HCT116 (cell line): ENCODE measurements around the gene ARFGAP1. TPM values are rescaled to one million over a fixed set of nuclear protein-coding genes. Genes with fewer than 3 reads are reported as not detected.

Experiments used
- ATAC-seq: fragments of 200-7000 bp; cut with Tn5 transposase; 2 replicates; pipeline ENCODE4 v1.9.1; 2020; ENCODE audit warnings: mild to moderate bottlenecking, moderate library complexity
- BruUV-seq: library from RNA; stranded (reverse); fragments of 400-500 nt; replicated peaks from 2 replicates; lab custom pipeline; 2021; lab: Mats Ljungman, UMichigan
- CTCF ChIA-PET: fragments of 300-600 bp; sonication (Branson Sonifier 250); formaldehyde crosslinking; loops from one replicate; lab custom pipeline; 2021; ENCODE audit warnings: antibody characterized with exemption; lab: Charles Lee
- POLR2A ChIA-PET: fragments of 300-600, 350-600 bp; sonication (Branson Sonifier 250); formaldehyde crosslinking; loops from one replicate; lab custom pipeline; 2021; ENCODE audit warnings: antibody characterized with exemption; lab: Charles Lee
- RAD21 ChIA-PET, 2 experiments: fragments of 300-600 bp; sonication (Branson Sonifier 250); formaldehyde crosslinking; loops; one replicate each; lab custom pipeline; 2023; ENCODE audit warnings: low total read pairs in 2 of 2; ENCODE audit not compliant: uncharacterized antibody in 2 of 2, unreplicated experiment in 2 of 2, low non-redundant PET in 1 of 2; lab: Charles Lee
- DNase-seq: peaks from one replicate; pipeline ENCODE4 v3.0.0-alpha.2; 2010; ENCODE audit warnings: low read depth, low spot score
- H2AFZ ChIP-seq: fragments of 200-600 bp; shearing (Covaris generic), sonication (generic); 2 replicates; pipeline ENCODE4 v1.6.1; 2017; ENCODE audit warnings: low read depth, mixed run types, mixed read lengths, antibody characterized with exemption, low read length; ENCODE audit not compliant: poor library complexity, severe bottlenecking
- H3K27ac ChIP-seq: 2 replicates; pipeline ENCODE4 v1.5.1; 2012; ENCODE audit warnings: low read depth, low read length
- H3K27me3 ChIP-seq: fragments of 200-600 bp; sonication (generic); 2 replicates; pipeline ENCODE4 v1.6.1; 2016; ENCODE audit warnings: mixed run types, low read length, mixed read lengths; ENCODE audit not compliant: insufficient read depth
- H3K36me3 ChIP-seq, 2 experiments: fragments of 200-500 bp in 1 of 2; fragments of 200-600 bp in 1 of 2; sonication (Bioruptor generic) in 1 of 2; sonication (generic) in 1 of 2; 2 replicates each; pipeline versions ENCODE4 v1.5.1 to v1.6.1; 2014 to 2016; ENCODE audit warnings: low read length in 2 of 2, inconsistent platforms in 1 of 2, mixed read lengths in 1 of 2, mixed run types in 1 of 2; ENCODE audit not compliant: insufficient read depth in 2 of 2, control insufficient read depth in 1 of 2
- H3K4me1 ChIP-seq, 2 experiments: fragments of 200-600 bp in 1 of 2; sonication (generic) in 1 of 2; 2 replicates each; pipeline versions ENCODE4 v1.5.1 to v1.6.1; 2012 to 2017; ENCODE audit warnings: low read length in 2 of 2, inconsistent platforms in 1 of 2, mild to moderate bottlenecking in 1 of 2, mixed read lengths in 1 of 2, mixed run types in 1 of 2, moderate library complexity in 1 of 2; ENCODE audit not compliant: insufficient read depth in 2 of 2, control insufficient read depth in 1 of 2
- H3K4me2 ChIP-seq: fragments of 200-600 bp; sonication (generic); 2 replicates; pipeline ENCODE4 v1.6.1; 2017; ENCODE audit warnings: mixed run types, low read length, mixed read lengths
- H3K4me3 ChIP-seq, 2 experiments: fragments of 200-600 bp in 1 of 2; sonication (generic) in 1 of 2; replicated peaks in 1 of 2; 2 replicates each; pipeline ENCODE4 v1.5.1; 2011 to 2016; ENCODE audit warnings: low read length in 2 of 2, control low read depth in 1 of 2, low read depth in 1 of 2, mild to moderate bottlenecking in 1 of 2, mixed read lengths in 1 of 2, mixed run types in 1 of 2
- H3K79me2 ChIP-seq: fragments of 200-600 bp; sonication (generic); 2 replicates; pipeline ENCODE4 v1.6.1; 2017; ENCODE audit warnings: mild to moderate bottlenecking, mixed run types, low read length, moderate library complexity, mixed read lengths; ENCODE audit not compliant: insufficient read depth
- H3K9ac ChIP-seq: fragments of 200-600 bp; sonication (generic); 2 replicates; pipeline ENCODE4 v1.6.1; 2016; ENCODE audit warnings: low read length, mixed read lengths
- H3K9me2 ChIP-seq: fragments of 200-600 bp; sonication (generic), shearing (Covaris generic); 2 replicates; pipeline ENCODE4 v1.6.1; 2017; ENCODE audit warnings: mixed run types, mild to moderate bottlenecking, moderate library complexity; ENCODE audit not compliant: insufficient read depth
- H3K9me3 ChIP-seq, 2 experiments: fragments of 200-500 bp in 1 of 2; fragments of 200-600 bp in 1 of 2; sonication (Bioruptor generic) in 1 of 2; sonication (generic) in 1 of 2; 2 replicates each; pipeline ENCODE4 v1.6.1; 2014 to 2017; ENCODE audit warnings: low read length in 2 of 2, mixed read lengths in 2 of 2, inconsistent platforms in 1 of 2, low read depth in 1 of 2, mild to moderate bottlenecking in 1 of 2, mixed run types in 1 of 2, moderate library complexity in 1 of 2; ENCODE audit not compliant: control insufficient read depth in 1 of 2, insufficient read depth in 1 of 2
- H4K20me1 ChIP-seq: fragments of 200-600 bp; sonication (generic), shearing (Covaris generic); 2 replicates; pipeline ENCODE4 v1.6.1; 2017; ENCODE audit warnings: mixed run types, mild to moderate bottlenecking, moderate library complexity; ENCODE audit not compliant: insufficient read depth
- ATF3 ChIP-seq: IDR thresholded peaks from 2 replicates; pipeline ENCODE4 v1.6.1; 2012
- CBX3 ChIP-seq: IDR thresholded peaks from 2 replicates; pipeline ENCODE4 v1.6.1; 2012; ENCODE audit warnings: low read depth
- CTCF ChIP-seq, 3 experiments: fragments of 200-600 bp in 1 of 3; sonication (generic) in 1 of 3; IDR thresholded peaks in 2 of 3; conservative IDR thresholded peaks in 1 of 3; 2 replicates each; pipeline ENCODE4 v1.5.1; 2012 to 2017; ENCODE audit warnings: low read depth in 2 of 3, low read length in 2 of 3, antibody characterized with exemption in 1 of 3, borderline replicate concordance in 1 of 3, control low read depth in 1 of 3, mild to moderate bottlenecking in 1 of 3, mixed read lengths in 1 of 3, mixed run types in 1 of 3, moderate library complexity in 1 of 3; ENCODE audit not compliant: insufficient read depth in 1 of 3
- EGR1 ChIP-seq: IDR thresholded peaks from 2 replicates; pipeline ENCODE4 v1.6.1; 2012; ENCODE audit warnings: low read depth
- EZH2phosphoT487 ChIP-seq: fragments of 200-600 bp; IDR thresholded peaks from 2 replicates; pipeline ENCODE4 v1.6.1; 2018; ENCODE audit warnings: antibody characterized with exemption, borderline replicate concordance
- FOSL1 ChIP-seq: IDR thresholded peaks from 2 replicates; pipeline ENCODE4 v1.6.1; 2012; ENCODE audit warnings: low read depth
- JUND ChIP-seq: IDR thresholded peaks from 2 replicates; pipeline ENCODE4 v1.6.1; 2012
- MAX ChIP-seq: IDR thresholded peaks from 2 replicates; pipeline ENCODE4 v1.6.1; 2012
- POLR2A ChIP-seq: IDR thresholded peaks from 2 replicates; pipeline ENCODE4 v1.7.0; 2011; ENCODE audit warnings: borderline replicate concordance; ENCODE audit not compliant: insufficient read depth, insufficient read length; ENCODE audit errors: extremely low read depth
- POLR2AphosphoS5 ChIP-seq: IDR thresholded peaks from 2 replicates; pipeline ENCODE4 v1.6.1; 2011; ENCODE audit warnings: mild to moderate bottlenecking, low read depth, low read length, moderate library complexity
- RAD21 ChIP-seq: IDR thresholded peaks from 2 replicates; pipeline ENCODE4 v1.6.1; 2012; ENCODE audit warnings: low read depth, mild to moderate bottlenecking
- SP1 ChIP-seq: IDR thresholded peaks from 2 replicates; pipeline ENCODE4 v1.6.1; 2012; ENCODE audit warnings: low read depth
- ZBTB33 ChIP-seq: IDR thresholded peaks from 2 replicates; pipeline ENCODE4 v1.6.1; 2011; ENCODE audit warnings: mild to moderate bottlenecking, low read length, moderate library complexity; ENCODE audit not compliant: insufficient replicate concordance; ENCODE audit errors: extremely low read depth
- ZNF274 ChIP-seq: fragments of 200-500 bp; sonication (Bioruptor generic); IDR thresholded peaks from 2 replicates; pipeline ENCODE4 v1.6.1; 2014; ENCODE audit warnings: mild to moderate bottlenecking, low read depth, low read length, inconsistent platforms
- intact Hi-C: fragments of 100-400 bp; cut with micrococcal nuclease; formaldehyde crosslinking; loops from 2 replicates; pipeline ENCODE4 v1.10.0; 2022
- total RNA-seq: library from RNA; stranded (reverse); gene quantifications from one replicate; pipeline ENCODE4 v1.2.1, GENCODE V29; 2021; ENCODE audit not compliant: unreplicated experiment

Gene ARFGAP1
- total RNA-seq, 1 experiment from 2014 or later = 94.4 TPM

GRCh38 chr20:63292904-63293303 lies 20.3 kb downstream of the ARFGAP1 start, which contains the start of gene COL20A1:
COL20A1 (plus strand) TSS chr20:63293186; CDS start chr20:63295108, 1,922 bp downstream.
- ChIA-PET POLR2A (no interaction called here), CTCF (no interaction called here)
- no peaks in the 10 kb centered on the region for H3K27me3 ChIP-seq

More at GRCh38 chr20:63292904-63293303, 20.3 kb downstream of the ARFGAP1 start, which contains the start of gene COL20A1:
- H3K27ac ChIP-seq = no peak within 1 kb of the TSS
- no peaks in the 10 kb centered on the region for H3K79me2 ChIP-seq
- intact Hi-C loops = no loop called here
- H3K9me3 ChIP-seq = no peaks in the 10 kb centered on the region
- no peak within 1 kb of the TSS for H2AFZ ChIP-seq
- H3K9me2 ChIP-seq = no peaks in the 10 kb centered on the region
- RAD21 ChIA-PET = no interaction called here
- no peak within 1 kb of the TSS for H3K9ac ChIP-seq
- no TSS peak for BruUV-seq
- no peak within 1 kb of the TSS for H3K4me3 ChIP-seq
- peaks cover 4 to 18% of the 10 kb centered on the region in 2 experiments; a peak in 3 of 4 replicates for H3K4me1 ChIP-seq
- DNase-seq (no peak), ATAC-seq (no peak)
- peaks cover 0 to 9% of the 10 kb centered on the region in 2 experiments; a peak in 1 of 4 replicates for H3K36me3 ChIP-seq
- no peak within 1 kb of the TSS for H3K4me2 ChIP-seq
- no peak for TF ChIP-seq JUND
- TF ChIP-seq EZH2phosphoT487 = no peak
- no peak for TF ChIP-seq POLR2AphosphoS5
- no peak for TF ChIP-seq POLR2A
- no peak for TF ChIP-seq EGR1
- TF ChIP-seq ATF3 = no peak
- no peak for TF ChIP-seq SP1
- TF ChIP-seq CBX3 = no peak
- no peak for TF ChIP-seq CTCF (IDR thresholded peaks at IDR 0.05 in 2 of 3, conservative IDR thresholded peaks at IDR 0.05 in 1 of 3; ENCODE audit: borderline replicate concordance in 1 of 3, insufficient read depth in 1 of 3, low read depth in 2 of 3, low read length in 2 of 3)
- no peak for TF ChIP-seq RAD21
- TF ChIP-seq ZBTB33 = no peak
- TF ChIP-seq MAX = no peak
- no peak for TF ChIP-seq ZNF274
- no peak for TF ChIP-seq FOSL1
- no peaks in the 10 kb centered on the region for H4K20me1 ChIP-seq
